Activated naive CD8-positive, alpha-beta T cell treated with anti-CD3 and anti-CD28 coated beads for 36 hours (primary cell): Measurements from ENCODE around the gene RB1. TPM values are rescaled to one million over a fixed set of nuclear protein-coding genes. Genes with fewer than 3 reads are reported as not detected.

ENCODE experiments used
- DNase-seq: peaks from one replicate; pipeline ENCODE4 v3.0.0; 2021
- H3K27ac Mint-ChIP-seq: one replicate; pipeline ENCODE4 v1.8.0; 2022; ENCODE audit warnings: mild to moderate bottlenecking, moderate library complexity, mixed read lengths
- H3K27me3 Mint-ChIP-seq: one replicate; pipeline ENCODE4 v1.8.0; 2022; ENCODE audit warnings: mild to moderate bottlenecking, mixed read lengths
- H3K36me3 Mint-ChIP-seq: one replicate; pipeline ENCODE4 v1.8.0; 2021; ENCODE audit warnings: mild to moderate bottlenecking, mixed read lengths
- H3K4me1 Mint-ChIP-seq: one replicate; pipeline ENCODE4 v1.8.0; 2021; ENCODE audit warnings: mixed read lengths
- H3K4me3 Mint-ChIP-seq: one replicate; pipeline ENCODE4 v1.8.0; 2022; ENCODE audit warnings: mild to moderate bottlenecking, moderate library complexity, mixed read lengths
- H3K9me3 Mint-ChIP-seq: one replicate; pipeline ENCODE4 v1.8.0; 2022; ENCODE audit warnings: mixed read lengths
- total RNA-seq, 2 experiments: library from RNA; stranded (reverse); gene quantifications; one replicate each; pipeline ENCODE4 v1.2.3, GENCODE V29; 2021

Gene RB1
- total RNA-seq, 2 experiments from 2014 or later: 33.0 to 33.7 TPM

- Mint-ChIP-seq H3K27ac (no peak overlapping the region), H3K27me3 (no peaks in the 10 kb centered on the region), H3K4me3 (no peak overlapping the region), H3K4me1 (peaks cover 41% of the 10 kb centered on the region), H3K9me3 (no peaks in the 10 kb centered on the region), H3K36me3 (peaks cover 10% of the 10 kb centered on the region)
- no peak for DNase-seq
Measured at GRCh38 chr13:48507021-48507420, 203.5 kb downstream of the RB1 start.

GRCh38 chr13:48508011-48508410 is 204.5 kb downstream of the RB1 start:
- DNase-seq: no peak
- peaks cover 41% of the 10 kb centered on the region for H3K4me1 Mint-ChIP-seq
- H3K9me3 Mint-ChIP-seq: no peaks in the 10 kb centered on the region
- H3K27me3 Mint-ChIP-seq: no peaks in the 10 kb centered on the region
- H3K27ac Mint-ChIP-seq: no peak overlapping the region
- peaks cover 10% of the 10 kb centered on the region for H3K36me3 Mint-ChIP-seq
- no peak overlapping the region for H3K4me3 Mint-ChIP-seq

- Mint-ChIP-seq H3K27me3 (no peaks in the 10 kb centered on the region), H3K36me3 (peaks cover 5% of the 10 kb centered on the region), H3K4me1 (peaks cover 19% of the 10 kb centered on the region), H3K27ac (no peak overlapping the region), H3K9me3 (no peaks in the 10 kb centered on the region), H3K4me3 (no peak overlapping the region)
- no peak for DNase-seq
Measured at GRCh38 chr13:48510698-48511097, 207.1 kb downstream of the RB1 start.

GRCh38 chr13:48511621-48512230 is 208.2 kb downstream of the RB1 start:
- Mint-ChIP-seq H3K27me3 (no peaks in the 10 kb centered on the region), H3K36me3 (no peaks in the 10 kb centered on the region), H3K27ac (no peak overlapping the region), H3K4me1 (peaks cover 9% of the 10 kb centered on the region), H3K4me3 (no peak overlapping the region), H3K9me3 (no peaks in the 10 kb centered on the region)
- DNase-seq: no peak

GRCh38 chr13:48514793-48515192 is 211.2 kb downstream of the RB1 start:
- Mint-ChIP-seq H3K27ac (no peak overlapping the region), H3K27me3 (no peaks in the 10 kb centered on the region), H3K9me3 (no peaks in the 10 kb centered on the region), H3K4me3 (no peak overlapping the region), H3K36me3 (no peaks in the 10 kb centered on the region), H3K4me1 (peaks cover 4% of the 10 kb centered on the region)
- DNase-seq: no peak

- H3K27me3 Mint-ChIP-seq: no peaks in the 10 kb centered on the region
- no peaks in the 10 kb centered on the region for H3K36me3 Mint-ChIP-seq
- H3K4me1 Mint-ChIP-seq: no peaks in the 10 kb centered on the region
- H3K4me3 Mint-ChIP-seq: no peak overlapping the region
- no peak for DNase-seq
- no peaks in the 10 kb centered on the region for H3K9me3 Mint-ChIP-seq
- no peak overlapping the region for H3K27ac Mint-ChIP-seq
Measured at GRCh38 chr13:48515732-48516131, 212.2 kb downstream of the RB1 start.

- no peaks in the 10 kb centered on the region for H3K36me3 Mint-ChIP-seq
- no peaks in the 10 kb centered on the region for H3K4me1 Mint-ChIP-seq
- H3K27me3 Mint-ChIP-seq: no peaks in the 10 kb centered on the region
- no peak overlapping the region for H3K4me3 Mint-ChIP-seq
- H3K27ac Mint-ChIP-seq: no peak overlapping the region
- no peaks in the 10 kb centered on the region for H3K9me3 Mint-ChIP-seq
- no peak for DNase-seq
Measured at GRCh38 chr13:48518083-48518482, 214.5 kb downstream of the RB1 start.

- Mint-ChIP-seq H3K4me1 (peaks cover 7% of the 10 kb centered on the region), H3K9me3 (no peaks in the 10 kb centered on the region), H3K4me3 (no peak overlapping the region), H3K27me3 (no peaks in the 10 kb centered on the region), H3K27ac (no peak overlapping the region), H3K36me3 (no peaks in the 10 kb centered on the region)
- no peak for DNase-seq
Measured at GRCh38 chr13:48526286-48526685, 222.7 kb downstream of the RB1 start.

- H3K36me3 Mint-ChIP-seq: no peaks in the 10 kb centered on the region
- no peaks in the 10 kb centered on the region for H3K27me3 Mint-ChIP-seq
- peaks cover 12% of the 10 kb centered on the region for H3K4me1 Mint-ChIP-seq
- no peak overlapping the region for H3K27ac Mint-ChIP-seq
- H3K9me3 Mint-ChIP-seq: no peaks in the 10 kb centered on the region
- no peak for DNase-seq
- no peak overlapping the region for H3K4me3 Mint-ChIP-seq
Measured at GRCh38 chr13:48527955-48528354, 224.4 kb downstream of the RB1 start.

- no peak for DNase-seq
- H3K27ac Mint-ChIP-seq: no peak overlapping the region
- no peak overlapping the region for H3K4me3 Mint-ChIP-seq
Measured at GRCh38 chr13:48528720-48529119, 225.2 kb downstream of the RB1 start.

GRCh38 chr13:48530833-48531232 is 227.3 kb downstream of the RB1 start:
- Mint-ChIP-seq H3K27ac (no peak overlapping the region), H3K27me3 (no peaks in the 10 kb centered on the region), H3K4me3 (no peak overlapping the region), H3K9me3 (no peaks in the 10 kb centered on the region), H3K4me1 (peaks cover 22% of the 10 kb centered on the region), H3K36me3 (no peaks in the 10 kb centered on the region)
- no peak for DNase-seq

More at GRCh38 chr13:48528720-48529119, 225.2 kb downstream of the RB1 start:
- H3K27me3 Mint-ChIP-seq: no peaks in the 10 kb centered on the region
- no peaks in the 10 kb centered on the region for H3K9me3 Mint-ChIP-seq
- peaks cover 18% of the 10 kb centered on the region for H3K4me1 Mint-ChIP-seq
- H3K36me3 Mint-ChIP-seq: no peaks in the 10 kb centered on the region

Other genes with a start within 250 kb of the RB1 start
- gene MED4, start 208.6 kb upstream of the RB1 start, total RNA-seq: 10 to 100 TPM; 66.3 to 66.8 TPM
- gene ITM2B, start 70.5 kb upstream of the RB1 start, total RNA-seq: 10 to 100 TPM; 90.7 to 95.9 TPM
- 1 to 10 TPM; 3.2 to 4.1 TPM for gene LPAR6, start 109.4 kb downstream of the RB1 start, total RNA-seq
- 1 to 10 TPM; 1.9 to 2.4 TPM for gene RCBTB2, start 229.3 kb downstream of the RB1 start, total RNA-seq